HG03025 (cell line): Measurements from ENCODE around the gene PPP1R37.

Source experiments
- ATAC-seq: cut with Tn5 transposase; IDR thresholded peaks from one replicate; pipeline ENCODE4 v1.9.1; 2021; ENCODE audit warnings: mild to moderate bottlenecking, moderate library complexity; ENCODE audit not compliant: unreplicated experiment, low FRiP score

Gene PPP1R37

DNA sequence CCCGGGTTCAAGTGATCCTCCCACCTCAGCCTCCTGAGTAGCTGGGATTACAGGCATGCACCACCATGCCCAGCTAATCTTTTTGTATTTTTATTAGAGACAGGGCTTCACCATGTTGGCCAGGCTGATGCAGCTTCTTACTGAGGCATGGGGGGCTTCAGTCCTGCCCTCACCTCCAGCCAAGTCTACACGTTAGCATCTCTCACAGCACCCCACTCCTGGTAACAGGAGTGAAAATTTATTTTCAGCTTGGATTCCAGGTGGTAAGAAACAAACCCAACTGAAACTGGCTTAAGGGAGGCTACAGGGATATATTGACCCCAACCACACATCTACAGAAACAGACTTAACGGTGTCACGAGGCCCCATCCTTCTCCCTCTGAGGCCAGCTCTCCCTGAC is 57.2 kb downstream of the PPP1R37 start:
- no peak for ATAC-seq

DNA sequence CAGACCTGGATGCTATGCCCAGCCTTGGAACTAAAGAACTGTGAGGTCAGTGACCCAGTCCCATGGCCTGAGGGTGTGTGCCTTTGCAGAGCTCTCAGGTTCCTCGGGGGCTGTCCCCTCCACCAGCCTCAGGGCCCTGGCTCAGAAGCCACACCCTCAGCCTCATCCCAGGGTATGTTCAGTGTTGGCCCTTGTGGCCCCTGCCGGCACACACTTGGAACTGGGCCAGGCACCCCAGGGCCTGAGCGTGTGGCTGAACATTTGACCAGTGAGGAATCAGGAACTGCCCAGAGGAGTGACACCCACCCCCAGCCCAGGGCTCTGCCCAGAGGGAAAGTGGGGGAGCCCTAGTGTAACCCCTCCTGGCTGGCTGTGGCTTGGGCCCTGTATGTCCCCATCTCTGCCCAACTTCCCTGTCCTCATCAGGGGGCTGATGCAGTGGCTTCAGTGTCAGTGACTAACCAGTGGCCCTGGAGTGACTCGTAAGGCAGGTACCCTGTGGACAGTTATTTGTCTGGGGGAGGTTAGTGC is 57.8 kb downstream of the PPP1R37 start:
- ATAC-seq = no peak

DNA sequence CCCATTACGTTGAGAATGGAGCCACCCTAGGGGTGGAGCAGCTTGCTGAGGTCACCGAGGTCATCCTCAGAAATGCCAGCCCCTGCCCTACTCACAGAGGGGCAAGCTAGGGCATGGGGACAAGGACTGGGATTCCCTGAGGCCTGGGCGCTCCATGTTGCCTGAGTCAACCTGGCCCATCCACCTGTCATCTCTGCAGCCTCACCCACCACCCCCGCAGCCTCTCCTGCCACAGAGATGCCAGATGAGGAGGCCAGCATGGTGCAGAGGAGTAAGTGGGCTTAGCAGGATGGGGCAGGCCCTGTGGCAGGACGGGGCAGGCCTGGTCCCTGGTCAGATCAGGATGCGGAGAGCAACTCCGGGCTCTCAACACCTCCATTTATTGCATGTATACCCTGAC is 58.3 kb downstream of the PPP1R37 start:
- ATAC-seq = no peak

DNA sequence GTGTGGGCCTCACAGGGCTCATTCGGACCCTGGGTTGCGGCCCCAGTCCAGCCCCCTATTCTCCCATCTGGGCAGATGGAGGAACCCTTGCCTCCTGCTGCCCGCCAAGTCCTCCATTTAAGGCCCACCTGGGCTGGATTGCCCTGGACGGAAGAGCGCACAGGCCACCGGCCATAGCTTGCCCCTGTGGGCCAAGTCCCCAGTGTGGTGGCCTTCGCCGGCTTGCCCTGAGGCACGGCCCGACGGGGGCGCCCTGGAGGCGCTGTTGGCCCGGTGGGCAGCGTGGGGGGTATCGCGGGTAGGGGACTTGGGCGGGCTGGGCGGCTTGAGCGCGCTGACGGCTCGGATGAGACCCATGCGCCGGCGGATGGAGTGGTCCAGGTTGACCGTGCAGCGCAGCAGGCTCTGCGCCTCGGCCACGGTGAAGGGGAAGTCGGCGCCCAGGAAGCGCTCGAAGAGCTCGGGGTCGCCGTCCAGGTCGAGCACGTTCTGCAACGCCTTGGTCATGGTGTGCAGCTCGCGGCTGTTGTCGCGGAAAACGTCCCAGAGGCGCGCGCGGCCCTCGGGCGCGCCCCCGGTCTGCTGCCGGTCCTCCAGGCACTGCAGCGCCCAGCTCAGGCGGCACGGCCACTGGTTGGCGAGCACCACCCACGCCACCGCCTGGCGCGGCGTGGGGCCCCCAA is 59.0 kb downstream of the PPP1R37 start:
- no peak for ATAC-seq

DNA sequence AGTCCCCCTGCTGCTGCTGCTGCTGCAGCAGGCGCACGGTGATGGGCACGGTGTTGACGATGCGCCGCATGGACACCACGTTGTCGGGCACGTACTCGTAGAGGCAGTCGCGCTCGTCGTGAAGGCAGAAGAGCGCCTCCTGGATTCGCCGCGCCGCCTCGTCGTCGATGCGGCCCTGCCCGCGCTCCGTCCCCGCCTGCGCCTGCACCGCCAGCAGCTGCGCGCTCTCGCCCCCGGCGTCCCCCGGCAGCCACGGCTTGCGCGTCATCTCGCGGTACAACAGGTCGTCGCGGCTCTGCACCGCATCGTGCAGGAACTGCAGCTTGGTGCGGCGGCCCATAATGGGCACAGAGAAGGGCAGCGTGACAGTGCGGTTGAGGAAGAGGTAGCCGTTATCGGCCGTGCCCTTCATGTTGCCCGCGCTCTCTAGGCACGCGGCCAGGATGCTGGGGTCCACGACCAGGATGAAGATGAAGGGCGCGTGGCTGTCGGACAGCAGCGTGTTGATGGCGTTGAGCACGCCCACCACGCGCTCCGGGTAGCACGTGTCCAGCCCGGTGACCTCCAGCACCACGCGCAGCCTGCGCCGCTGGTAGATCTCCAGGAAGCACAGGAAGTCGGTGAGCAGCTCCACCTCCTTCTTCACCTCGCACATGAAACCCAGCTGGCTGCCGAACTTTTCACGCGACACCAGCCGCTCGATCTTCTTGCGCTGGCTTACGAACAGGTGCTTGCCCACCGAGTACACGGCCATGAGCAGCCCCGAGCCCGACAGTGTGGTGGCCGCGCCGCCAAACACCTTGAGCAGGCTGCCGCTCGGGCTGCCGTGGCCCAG is 59.7 kb downstream of the PPP1R37 start:
- ATAC-seq = no peak

DNA sequence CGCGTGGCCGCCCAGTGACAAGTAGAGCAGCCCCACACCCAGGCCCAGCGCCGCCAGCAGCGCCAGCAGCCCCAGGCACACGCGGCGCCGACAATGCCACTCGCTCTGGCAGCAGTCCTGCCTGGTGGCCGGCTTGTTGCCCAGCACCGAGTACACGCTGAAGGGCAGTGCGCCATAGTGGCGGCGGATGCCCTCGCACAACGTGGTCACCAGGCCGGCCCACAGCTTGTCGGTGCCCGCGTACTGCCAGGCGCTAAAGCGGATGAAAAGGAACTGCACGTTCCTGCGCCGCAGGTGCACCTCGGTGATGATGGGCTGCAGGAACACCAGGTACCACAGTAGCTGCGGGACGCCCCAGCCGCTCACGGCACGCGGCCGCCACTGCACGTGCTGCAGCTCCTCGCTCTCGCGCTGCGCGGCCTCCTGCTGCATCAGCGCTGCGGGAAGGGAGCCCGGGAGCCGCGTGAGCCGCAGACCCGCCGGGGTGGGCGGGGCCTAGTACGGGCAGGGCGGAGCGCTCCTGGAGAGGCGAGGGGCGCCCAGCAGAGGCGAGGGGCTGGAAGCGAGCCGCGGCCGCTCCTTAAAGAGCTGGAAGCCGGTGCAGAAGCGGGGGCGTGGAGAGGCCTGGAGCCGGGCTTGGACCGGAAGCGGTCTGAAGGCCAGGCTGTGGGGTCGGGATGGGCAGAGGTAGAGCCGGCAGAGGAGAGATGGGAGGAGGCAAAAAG is 60.5 kb downstream of the PPP1R37 start:
- ATAC-seq = no peak

DNA sequence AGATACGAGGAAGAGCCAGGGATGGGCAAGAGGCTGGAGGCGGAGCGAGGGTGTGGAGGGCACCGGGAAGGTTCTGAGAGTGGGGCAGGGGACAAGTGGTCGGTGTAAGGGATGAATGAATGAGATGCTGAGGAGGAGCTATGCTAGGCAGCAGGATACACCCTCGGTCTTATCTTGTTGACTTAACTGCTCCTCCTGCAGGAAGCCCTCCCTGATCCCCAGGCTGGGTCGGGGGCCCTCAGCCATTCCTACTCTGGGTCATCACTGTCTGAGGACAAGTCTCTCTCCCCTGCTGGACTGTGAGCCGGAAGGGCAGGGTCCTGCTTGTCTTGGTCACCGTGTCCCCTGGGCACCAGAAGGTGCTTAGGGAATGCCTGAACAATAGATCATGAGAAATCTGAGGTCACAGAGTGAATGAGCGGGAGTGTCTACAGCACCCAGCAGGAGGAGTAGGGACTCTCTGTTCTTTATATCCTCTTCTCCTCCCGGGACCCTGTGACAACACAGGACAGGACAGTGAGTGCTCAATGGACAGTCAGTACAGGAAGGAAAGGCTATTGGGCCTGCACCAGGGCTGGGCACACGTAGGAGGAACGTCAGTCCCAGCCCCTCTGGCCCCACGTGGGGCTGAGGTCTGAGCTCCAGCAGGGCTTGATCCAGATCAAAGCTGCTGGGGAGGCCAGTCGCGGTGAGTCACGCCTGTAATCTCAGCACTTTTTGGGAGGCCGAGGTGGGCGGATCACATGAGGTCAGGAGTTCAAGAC is 61.3 kb downstream of the PPP1R37 start:
- ATAC-seq = no peak

DNA sequence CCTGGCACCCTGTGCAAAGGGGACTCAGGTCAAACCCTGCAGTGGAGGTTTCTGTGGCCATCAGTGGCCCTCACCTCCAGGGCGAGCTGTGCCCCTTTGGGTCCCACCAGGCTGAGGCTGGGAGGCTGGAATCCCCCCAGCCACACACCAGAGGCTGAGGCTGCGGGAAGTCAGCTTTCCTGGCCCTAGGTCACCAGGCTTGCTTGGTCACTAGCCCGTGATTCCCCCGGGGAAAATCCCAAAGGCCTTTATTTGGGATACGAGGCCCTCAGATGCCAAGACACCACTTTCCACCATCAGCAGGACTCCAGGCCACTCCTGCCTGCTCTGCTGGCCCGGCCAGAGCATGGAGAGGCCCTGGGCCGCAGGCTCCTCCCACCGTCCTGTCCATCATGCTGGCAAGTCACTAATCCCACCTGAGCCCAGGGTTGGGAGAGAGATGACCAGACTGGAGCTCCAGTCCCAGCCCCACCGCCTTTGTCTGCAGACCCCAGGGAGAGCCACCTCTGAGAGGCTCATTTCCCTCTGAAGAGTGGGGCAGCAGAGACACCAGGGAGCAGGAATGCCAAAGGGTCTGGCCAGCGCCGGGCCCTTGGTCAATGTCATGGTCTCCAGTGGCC is 63.1 kb downstream of the PPP1R37 start:
- no peak for ATAC-seq

DNA sequence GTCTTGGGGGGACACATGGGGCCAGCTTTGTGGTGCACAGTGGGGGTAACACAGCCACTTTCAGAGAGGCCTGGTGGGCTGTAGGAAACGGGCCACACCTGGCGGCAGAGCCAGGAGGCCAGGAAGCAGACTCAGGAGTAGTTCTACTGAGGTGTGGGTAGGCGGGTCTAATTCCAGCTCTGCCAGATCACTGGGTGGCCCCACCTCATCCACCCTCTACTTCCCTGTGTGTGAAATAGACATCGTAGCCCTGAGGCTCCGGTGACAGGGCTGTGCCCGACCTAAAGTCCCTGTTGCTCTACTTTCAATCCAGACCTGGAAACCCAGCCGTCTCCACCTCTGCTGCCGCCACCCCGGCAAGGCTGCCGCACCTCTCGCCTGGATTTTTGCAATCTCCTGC is 63.8 kb downstream of the PPP1R37 start:
- no peak for ATAC-seq

DNA sequence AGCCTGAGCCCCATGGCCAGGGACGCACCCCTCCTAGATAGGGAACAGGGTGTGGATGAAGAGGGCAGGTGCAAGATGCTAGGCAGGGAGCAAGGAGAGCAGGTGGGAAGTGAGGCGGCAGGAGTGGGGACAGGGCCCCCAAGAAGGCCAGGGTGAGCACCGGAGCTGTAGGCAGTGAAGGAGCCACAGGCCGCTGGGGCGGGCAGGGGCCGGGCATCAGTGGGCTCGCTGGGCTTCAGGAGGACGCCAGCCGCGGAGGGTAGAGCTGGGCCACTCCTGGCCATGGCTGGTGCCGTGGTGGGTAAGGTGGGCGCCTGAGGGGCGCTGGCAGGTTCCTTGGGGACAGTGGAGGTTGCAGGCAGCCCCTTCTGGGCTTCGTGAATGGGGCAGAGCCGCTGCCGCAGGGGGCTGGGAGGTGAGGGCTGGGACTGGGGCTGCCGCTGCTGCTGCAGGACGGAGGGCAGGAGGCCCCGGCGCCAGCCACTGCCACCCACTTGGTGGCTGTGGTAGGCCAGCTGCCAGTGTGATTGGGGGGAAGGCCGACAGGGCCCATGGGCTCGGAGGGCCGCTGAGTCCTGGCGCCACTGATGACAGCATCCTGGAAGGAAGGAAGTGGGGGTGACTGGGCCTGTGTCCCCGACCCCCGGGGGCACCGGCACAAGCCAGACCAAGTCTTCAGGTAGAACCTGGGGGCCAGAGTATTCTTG is 65.7 kb downstream of the PPP1R37 start:
- ATAC-seq = no peak

DNA sequence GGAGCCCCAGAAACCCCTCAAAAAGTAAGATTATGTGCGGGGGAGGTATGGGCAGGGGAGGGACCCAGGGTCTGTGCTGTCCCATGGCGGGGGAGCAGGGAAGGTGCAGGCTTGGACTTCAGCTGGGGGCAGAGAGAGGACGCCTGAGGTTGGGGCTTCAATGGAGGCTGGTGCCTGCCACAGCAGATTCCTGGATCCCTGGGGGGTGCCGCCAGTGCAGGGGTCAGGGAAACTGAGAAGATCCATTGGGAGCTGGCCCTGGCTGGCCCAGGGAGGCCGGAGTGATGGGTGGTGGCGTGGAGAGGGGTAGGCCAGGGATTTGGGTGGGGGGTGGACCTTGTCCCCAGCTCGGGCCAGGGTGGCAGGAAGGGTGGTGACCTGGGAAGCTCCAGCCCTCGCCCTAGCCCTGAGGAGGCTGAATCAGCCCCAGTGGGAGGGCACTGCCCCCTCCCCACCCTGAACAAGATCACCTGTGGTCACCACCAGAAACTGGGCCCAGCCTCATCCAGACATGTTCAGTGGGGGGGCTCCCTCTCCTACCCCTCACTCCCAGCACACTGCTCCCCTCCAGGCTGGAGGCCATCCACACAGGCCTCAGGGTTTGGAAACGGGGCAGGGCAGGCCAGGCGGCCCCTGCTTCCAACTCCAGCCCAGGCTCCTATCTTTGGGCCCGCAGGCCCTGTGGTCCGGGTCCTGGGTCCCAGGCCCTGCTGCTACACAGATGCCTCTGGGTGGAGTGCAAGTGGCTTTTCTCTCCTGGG is 66.4 kb downstream of the PPP1R37 start:
- ATAC-seq = no peak

DNA sequence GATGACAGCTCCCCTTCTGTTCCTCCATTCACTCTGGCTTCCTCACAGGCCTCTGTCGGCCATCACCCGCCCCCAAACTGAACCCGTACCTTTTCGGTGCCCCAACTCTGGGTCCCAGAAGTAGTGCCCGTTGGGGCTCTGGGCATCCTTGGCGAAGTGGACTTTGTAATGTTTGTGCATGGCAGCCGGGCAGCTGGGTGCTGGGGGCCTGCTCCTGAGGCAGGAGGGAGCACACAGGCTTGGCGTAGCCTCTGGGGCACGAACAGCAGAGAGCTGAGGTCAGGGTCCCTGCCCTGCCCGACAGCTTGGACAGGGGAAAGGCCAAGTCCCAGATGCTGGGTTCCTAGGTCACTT is 67.0 kb downstream of the PPP1R37 start:
- no peak for ATAC-seq

DNA sequence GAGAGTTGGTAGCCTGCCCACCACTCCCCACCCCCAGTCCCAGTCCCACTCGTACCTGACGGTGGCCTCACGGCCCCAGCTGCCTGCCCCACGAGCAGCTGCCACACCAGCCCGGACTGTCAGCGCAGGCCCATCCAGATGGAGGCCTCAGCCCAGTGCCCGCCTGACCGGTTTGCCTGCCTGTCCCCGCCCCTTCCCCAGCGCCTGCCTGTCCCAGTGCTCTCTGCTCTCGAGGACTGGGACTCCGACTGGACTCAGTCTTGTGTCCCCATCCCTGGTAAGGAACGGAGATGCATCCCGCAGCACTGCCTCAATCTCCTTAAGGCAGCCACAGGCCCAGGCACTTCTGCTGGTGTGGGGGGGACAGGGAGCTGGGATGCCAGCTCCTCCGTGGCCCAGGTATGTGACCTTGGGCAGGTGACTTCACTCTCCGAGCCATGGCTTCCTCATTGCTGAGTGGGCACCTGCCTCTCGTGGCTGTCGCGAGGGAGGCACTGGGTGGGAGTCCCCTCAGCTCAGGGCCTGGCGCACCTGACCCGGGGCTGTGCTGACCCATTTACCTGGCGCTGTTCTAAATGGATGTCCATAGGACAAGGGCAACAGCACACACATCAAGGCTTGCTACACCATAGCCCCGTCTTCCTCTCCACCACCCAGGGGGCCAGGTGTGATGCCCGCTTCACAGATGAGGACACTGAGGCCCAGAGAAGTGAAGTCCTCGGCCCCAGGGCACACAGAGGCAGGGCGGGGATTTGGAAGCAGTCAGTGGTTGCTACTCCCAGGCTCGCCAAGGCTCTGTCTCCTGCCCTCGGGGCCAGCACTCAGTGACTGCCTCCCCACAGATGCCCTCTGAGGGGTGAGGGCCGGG is 68.1 kb downstream of the PPP1R37 start, which contains the start of gene NKPD1:
TSS of gene NKPD1 (minus strand) at position 113 of the 868 bp plus-strand sequence. CDS start 832 bp downstream, outside the sequence.
- ATAC-seq = no peak

DNA sequence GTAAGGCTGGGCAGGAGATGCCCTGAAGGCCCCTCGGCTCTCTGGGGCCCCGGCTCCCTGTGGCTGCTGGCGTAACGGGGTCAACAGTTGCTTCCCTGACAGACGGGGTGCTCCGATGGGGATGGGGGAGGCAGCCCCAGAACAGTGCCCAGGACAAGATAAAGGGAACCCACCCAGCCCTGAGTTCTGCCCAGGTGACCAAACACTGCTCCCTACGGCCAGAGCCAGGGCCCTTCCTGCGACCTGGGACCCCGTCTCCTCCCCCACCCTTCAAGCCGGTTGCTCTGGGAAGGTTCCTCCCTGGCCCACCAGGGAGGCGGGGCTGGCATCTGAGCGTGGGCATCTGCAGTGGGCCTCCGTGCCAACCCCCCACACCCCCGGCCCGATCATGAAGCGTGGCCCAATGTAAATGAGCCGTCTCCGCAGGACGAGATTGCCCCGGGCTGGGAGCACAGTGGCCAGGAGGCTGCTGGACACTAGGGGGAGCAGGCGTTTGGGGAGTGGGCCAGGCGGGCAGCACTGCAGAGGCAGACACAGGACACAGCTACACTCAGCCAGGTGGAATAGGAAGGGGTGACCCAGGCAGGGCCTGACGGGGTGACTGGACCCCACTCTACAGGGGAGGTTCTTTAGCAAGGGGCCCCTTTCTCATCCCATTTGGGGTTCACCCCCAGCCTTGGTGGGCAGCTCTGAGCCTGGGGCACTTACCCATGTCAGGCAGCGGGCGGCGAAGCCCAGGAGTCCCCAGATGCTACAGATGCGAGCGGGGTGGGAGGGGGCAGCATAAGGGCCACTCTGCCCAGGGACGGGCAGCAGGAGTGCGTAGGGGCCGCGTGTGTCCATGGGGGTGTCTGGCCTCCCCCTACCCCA is 69.0 kb downstream of the PPP1R37 start:
- no peak for ATAC-seq

DNA sequence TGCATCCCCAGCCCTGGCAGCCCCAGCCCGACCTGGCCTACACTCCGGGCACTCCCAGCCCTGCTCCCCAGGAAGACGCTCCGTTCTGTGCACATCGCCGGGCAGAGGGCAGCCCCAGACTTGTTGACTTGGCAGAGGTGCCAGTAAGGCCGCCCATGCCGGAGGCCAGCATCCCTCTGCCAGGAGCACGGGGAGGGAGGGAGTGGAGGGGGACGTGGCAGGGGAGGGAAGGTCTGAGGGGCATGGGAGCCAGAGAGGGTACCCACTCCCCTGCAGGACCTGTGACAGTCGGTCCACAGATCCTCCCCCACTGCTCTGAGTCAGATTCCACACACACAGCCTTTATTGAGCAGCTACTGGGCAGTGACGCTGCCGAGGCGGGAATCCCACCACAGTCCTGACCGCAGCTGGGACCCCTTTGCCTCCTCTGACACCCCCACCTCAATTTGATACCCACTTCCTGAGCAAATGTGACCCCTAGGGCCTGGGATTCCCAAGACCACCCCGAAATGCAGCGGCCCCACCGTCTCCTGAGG is 69.7 kb downstream of the PPP1R37 start:
- no peak for ATAC-seq

DNA sequence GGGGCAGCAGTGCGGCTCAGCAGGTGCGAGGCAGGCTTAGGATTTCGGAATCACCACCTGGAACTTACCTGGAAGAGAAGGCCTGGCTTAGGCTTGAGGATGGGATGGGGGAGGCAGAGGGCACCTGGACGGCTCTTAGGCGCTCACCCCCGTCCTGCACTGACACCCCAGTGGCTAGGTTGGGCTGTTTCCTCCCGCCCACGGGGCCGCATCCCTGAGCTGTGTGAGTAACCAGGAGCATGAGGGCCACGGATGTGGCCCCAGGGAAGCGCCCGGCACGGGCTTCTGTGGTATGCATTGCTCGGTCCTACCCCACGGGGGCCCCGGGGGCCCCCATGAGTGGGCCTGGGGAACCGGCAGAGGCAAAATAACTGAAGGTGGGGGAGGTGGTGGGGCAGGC is 70.2 kb downstream of the PPP1R37 start:
- no peak for ATAC-seq
